IMR-90 (cell line): ENCODE results near the gene NPM1. TPM values are rescaled to one million over a fixed set of nuclear protein-coding genes. Genes with fewer than 3 reads are reported as not detected.

Experiments used
- ATAC-seq: fragments of 200-7000 bp; cut with Tn5 transposase; 2 replicates; pipeline ENCODE4 v1.9.1; 2020; ENCODE audit warnings: low read depth, mild to moderate bottlenecking, moderate library complexity
- BruUV-seq: library from RNA; stranded (reverse); fragments of 400-500 nt; replicated peaks from 2 replicates; lab custom pipeline; 2021; lab: Mats Ljungman, UMichigan
- CTCF ChIA-PET: fragments of 300-600 bp; formaldehyde crosslinking; extraction: SDS; loops from one replicate; lab custom pipeline; 2021; ENCODE audit warnings: antibody characterized with exemption; lab: Yijun Ruan, JAX
- POLR2A ChIA-PET: fragments of 300-600 bp; sonication (Branson Sonifier 250); formaldehyde crosslinking; loops from one replicate; lab custom pipeline; 2022; ENCODE audit warnings: antibody characterized with exemption; ENCODE audit not compliant: unreplicated experiment; lab: Charles Lee
- DNase-seq: peaks from one replicate; pipeline ENCODE4 v3.0.0; 2013
- H2AFZ ChIP-seq: replicated peaks from 2 replicates; pipeline ENCODE3; 2013; ENCODE audit warnings: low read length, mild to moderate bottlenecking; ENCODE audit not compliant: poor library complexity
- H2AK5ac ChIP-seq: 2 replicates; pipeline ENCODE4 v1.6.1; 2013; ENCODE audit warnings: low read depth, low read length, inconsistent platforms
- H2AK9ac ChIP-seq: replicated peaks from 2 replicates; pipeline ENCODE3; 2013; ENCODE audit warnings: mild to moderate bottlenecking, low read depth, low read length, moderate library complexity; ENCODE audit not compliant: poor library complexity
- H2BK120ac ChIP-seq: 2 replicates; pipeline ENCODE4 v1.6.1; 2013; ENCODE audit warnings: low read depth, low read length, inconsistent platforms
- H2BK15ac ChIP-seq: 3 replicates; pipeline ENCODE4 v1.6.1; 2013; ENCODE audit warnings: low read depth, low read length, inconsistent platforms
- H2BK20ac ChIP-seq: 2 replicates; pipeline ENCODE4 v1.6.1; 2013; ENCODE audit warnings: low read depth, mild to moderate bottlenecking, inconsistent platforms, low read length, moderate library complexity
- H2BK5ac ChIP-seq: 2 replicates; pipeline ENCODE4 v1.6.1; 2013; ENCODE audit warnings: mild to moderate bottlenecking, low read depth, low read length, inconsistent platforms; ENCODE audit not compliant: poor library complexity, severe bottlenecking
- H3K14ac ChIP-seq: replicated peaks from 2 replicates; pipeline ENCODE4 v1.6.1; 2013; ENCODE audit warnings: low read depth, low read length, inconsistent platforms
- H3K18ac ChIP-seq: 2 replicates; pipeline ENCODE4 v1.6.1; 2013; ENCODE audit warnings: low read depth, low read length, control low read depth
- H3K23ac ChIP-seq: 2 replicates; pipeline ENCODE4 v1.6.1; 2013; ENCODE audit warnings: low read depth, low read length, inconsistent platforms
- H3K27ac ChIP-seq: 2 replicates; pipeline ENCODE4 v1.5.1; 2013; ENCODE audit warnings: mild to moderate bottlenecking, control low read depth, low read length; ENCODE audit not compliant: insufficient read depth
- H3K27me3 ChIP-seq: 2 replicates; pipeline ENCODE4 v1.6.1; 2013; ENCODE audit warnings: low read length; ENCODE audit not compliant: control insufficient read depth, insufficient read depth
- H3K36me3 ChIP-seq: 2 replicates; pipeline ENCODE4 v1.6.1; 2013; ENCODE audit warnings: low read length, mixed read lengths; ENCODE audit not compliant: control insufficient read depth, insufficient read depth
- H3K4ac ChIP-seq: 2 replicates; pipeline ENCODE4 v1.6.1; 2013; ENCODE audit warnings: low read depth, low read length, inconsistent platforms
- H3K4me1 ChIP-seq: 2 replicates; pipeline ENCODE4 v1.6.1; 2013; ENCODE audit warnings: low read length, mixed read lengths; ENCODE audit not compliant: control insufficient read depth, insufficient read depth
- H3K4me2 ChIP-seq: 2 replicates; pipeline ENCODE4 v1.6.1; 2013; ENCODE audit warnings: low read depth, mild to moderate bottlenecking, control low read depth, low read length, moderate library complexity
- H3K4me3 ChIP-seq: 2 replicates; pipeline ENCODE4 v1.5.1; 2013; ENCODE audit warnings: low read depth, mild to moderate bottlenecking, control low read depth, low read length, moderate library complexity; ENCODE audit not compliant: insufficient read depth
- H3K56ac ChIP-seq: 2 replicates; pipeline ENCODE4 v1.6.1; 2013; ENCODE audit warnings: low read length, inconsistent platforms; ENCODE audit not compliant: insufficient read depth; ENCODE audit errors: extremely low read depth
- H3K79me1 ChIP-seq, 2 experiments: 2 replicates each; pipeline ENCODE4 v1.6.1; 2013; ENCODE audit warnings: low read length in 2 of 2, inconsistent platforms in 1 of 2, low read depth in 1 of 2
- H3K9ac ChIP-seq: 2 replicates; pipeline ENCODE4 v1.6.1; 2013; ENCODE audit warnings: low read depth, low read length, control low read depth
- H3K9me1 ChIP-seq: 2 replicates; pipeline ENCODE4 v1.6.1; 2013; ENCODE audit warnings: low read length, inconsistent platforms; ENCODE audit not compliant: insufficient read depth
- H3K9me3 ChIP-seq: 2 replicates; pipeline ENCODE4 v1.6.1; 2013; ENCODE audit warnings: low read length; ENCODE audit not compliant: control insufficient read depth, insufficient read depth
- H4K20me1 ChIP-seq: 2 replicates; pipeline ENCODE4 v1.6.1; 2013; ENCODE audit warnings: low read length, inconsistent platforms; ENCODE audit not compliant: insufficient read depth
- H4K5ac ChIP-seq: 2 replicates; pipeline ENCODE4 v1.6.1; 2013; ENCODE audit warnings: mild to moderate bottlenecking, low read depth, low read length, control low read depth
- H4K8ac ChIP-seq, 2 experiments: 2 replicates each; pipeline ENCODE4 v1.6.1; 2013; ENCODE audit warnings: low read depth in 2 of 2, low read length in 2 of 2, control low read depth in 1 of 2, inconsistent platforms in 1 of 2
- H4K91ac ChIP-seq: 2 replicates; pipeline ENCODE4 v1.6.1; 2013; ENCODE audit warnings: low read depth, low read length, inconsistent platforms; ENCODE audit not compliant: insufficient read depth
- BHLHE40 ChIP-seq: fragments of 150-350 bp; IDR thresholded peaks from 2 replicates; pipeline ENCODE4 v1.6.1; 2016; ENCODE audit warnings: mild to moderate bottlenecking, low read depth, low read length
- CEBPB ChIP-seq: IDR thresholded peaks from 2 replicates; pipeline ENCODE4 v1.6.1; 2012; ENCODE audit warnings: low read depth, low read length, improper control_type of control experiment
- CHD1 ChIP-seq: IDR thresholded peaks from 2 replicates; pipeline ENCODE4 v1.6.1; 2012; ENCODE audit warnings: low read depth, low read length, improper control_type of control experiment
- NFE2L2 ChIP-seq: fragments of 150-350 bp; IDR thresholded peaks from 2 replicates; pipeline ENCODE4 v1.6.1; 2016; ENCODE audit warnings: low read depth, mild to moderate bottlenecking, low read length
- RCOR1 ChIP-seq: IDR thresholded peaks from 2 replicates; pipeline ENCODE4 v1.6.1; 2012; ENCODE audit warnings: mild to moderate bottlenecking, low read length, improper control_type of control experiment; ENCODE audit not compliant: insufficient replicate concordance
- RFX5 ChIP-seq: IDR thresholded peaks from 2 replicates; pipeline ENCODE4 v1.8.0; 2012; ENCODE audit warnings: low read depth, mild to moderate bottlenecking, low read length, moderate library complexity
- WGBS, 2 experiments: methylation state at CpG; one replicate each; pipeline versions ENCODE4 v1.1.5 to v1.1.7; 2013; ENCODE audit warnings: missing lambda C conversion rate in 2 of 2; ENCODE audit not compliant: insufficient read length in 1 of 2; ENCODE audit errors: extremely low coverage in 2 of 2; 5-methylcytosine and 5-hydroxymethylcytosine counted together
- dilution Hi-C: fragments of 300-500 bp; cut with HindIII; formaldehyde crosslinking; loops from one replicate; pipeline ENCODE4 v1.14.3; 2018; ENCODE audit warnings: low sequenced_read_pairs; ENCODE audit not compliant: unreplicated experiment
- in situ Hi-C: fragments of 300-500 bp; cut with MboI; formaldehyde crosslinking; loops from 3 replicates; pipeline ENCODE4 v1.14.3; 2019; ENCODE audit warnings: low sequenced_read_pairs, inconsistent platforms, mixed read lengths
- intact Hi-C: fragments of 100-400 bp; cut with micrococcal nuclease; formaldehyde crosslinking; loops from 2 replicates; pipeline ENCODE4 v1.10.0; 2022
- polyA plus RNA-seq, 3 experiments: library from polyadenylated mRNA; depleted of rRNA; stranded (reverse); fragments of >200 nt; gene quantifications; 2 replicates each; pipeline ENCODE4 v1.2.3, GENCODE V29; 2012; ENCODE audit warnings: low replicate concordance in 1 of 3
- total RNA-seq: library from RNA; depleted of rRNA; stranded (reverse); fragments of >200 nt; gene quantifications from 2 replicates; pipeline ENCODE4 v1.2.3, GENCODE V29; 2012
- TF ChIP-seq, protein P1 (sequence below): fragments of 150-350 bp; IDR thresholded peaks from 2 replicates; pipeline ENCODE4 v1.6.1; 2016; ENCODE audit warnings: low read depth, mild to moderate bottlenecking, low read length, moderate library complexity, borderline replicate concordance
- TF ChIP-seq, protein P2 (sequence below): conservative IDR thresholded peaks from 2 replicates; pipeline ENCODE4 v1.5.1; 2012; ENCODE audit warnings: mild to moderate bottlenecking, low read depth, low read length, improper control_type of control experiment

The NPM1 gene
- total and polyA plus RNA-seq, 2 of the 4 experiments (the other 2 are of a cell fraction) = 856 to 929 TPM

DNA sequence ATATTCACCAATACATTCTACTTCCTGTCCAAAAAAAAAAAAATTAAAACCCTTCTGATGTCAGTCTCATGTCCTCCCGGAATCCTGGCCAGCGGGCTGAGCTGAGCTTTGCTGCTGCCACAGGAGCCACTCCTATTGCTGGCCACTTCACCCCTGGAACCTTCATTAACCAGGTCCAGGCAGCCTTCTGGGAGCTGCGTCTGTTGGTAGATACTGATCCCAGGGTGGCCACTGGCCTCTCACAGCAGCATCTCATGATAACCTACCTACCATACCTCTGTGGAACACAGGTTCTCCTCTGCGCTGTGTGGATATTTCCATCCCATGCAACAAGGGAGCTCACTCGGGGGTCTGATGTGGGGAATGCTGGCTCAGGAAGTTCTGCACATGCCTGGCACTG is 21.0 kb upstream of the NPM1 start:
- H3K4ac ChIP-seq = no peak overlapping the region
- no peak overlapping the region for H3K23ac ChIP-seq
- no peaks in the 10 kb centered on the region for H3K4me1 ChIP-seq
- WGBS, 2 experiments = no CpG with 5 or more reads among the region's 5 CpGs
- no TSS peak for BruUV-seq
- TF ChIP-seq, protein P1, sequence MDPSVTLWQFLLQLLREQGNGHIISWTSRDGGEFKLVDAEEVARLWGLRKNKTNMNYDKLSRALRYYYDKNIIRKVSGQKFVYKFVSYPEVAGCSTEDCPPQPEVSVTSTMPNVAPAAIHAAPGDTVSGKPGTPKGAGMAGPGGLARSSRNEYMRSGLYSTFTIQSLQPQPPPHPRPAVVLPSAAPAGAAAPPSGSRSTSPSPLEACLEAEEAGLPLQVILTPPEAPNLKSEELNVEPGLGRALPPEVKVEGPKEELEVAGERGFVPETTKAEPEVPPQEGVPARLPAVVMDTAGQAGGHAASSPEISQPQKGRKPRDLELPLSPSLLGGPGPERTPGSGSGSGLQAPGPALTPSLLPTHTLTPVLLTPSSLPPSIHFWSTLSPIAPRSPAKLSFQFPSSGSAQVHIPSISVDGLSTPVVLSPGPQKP = no peak
- TF ChIP-seq BHLHE40 (no peak), RCOR1 (no peak), RFX5 (no peak), CEBPB (no peak), CHD1 (no peak), NFE2L2 (no peak)
- TF ChIP-seq, protein P2, sequence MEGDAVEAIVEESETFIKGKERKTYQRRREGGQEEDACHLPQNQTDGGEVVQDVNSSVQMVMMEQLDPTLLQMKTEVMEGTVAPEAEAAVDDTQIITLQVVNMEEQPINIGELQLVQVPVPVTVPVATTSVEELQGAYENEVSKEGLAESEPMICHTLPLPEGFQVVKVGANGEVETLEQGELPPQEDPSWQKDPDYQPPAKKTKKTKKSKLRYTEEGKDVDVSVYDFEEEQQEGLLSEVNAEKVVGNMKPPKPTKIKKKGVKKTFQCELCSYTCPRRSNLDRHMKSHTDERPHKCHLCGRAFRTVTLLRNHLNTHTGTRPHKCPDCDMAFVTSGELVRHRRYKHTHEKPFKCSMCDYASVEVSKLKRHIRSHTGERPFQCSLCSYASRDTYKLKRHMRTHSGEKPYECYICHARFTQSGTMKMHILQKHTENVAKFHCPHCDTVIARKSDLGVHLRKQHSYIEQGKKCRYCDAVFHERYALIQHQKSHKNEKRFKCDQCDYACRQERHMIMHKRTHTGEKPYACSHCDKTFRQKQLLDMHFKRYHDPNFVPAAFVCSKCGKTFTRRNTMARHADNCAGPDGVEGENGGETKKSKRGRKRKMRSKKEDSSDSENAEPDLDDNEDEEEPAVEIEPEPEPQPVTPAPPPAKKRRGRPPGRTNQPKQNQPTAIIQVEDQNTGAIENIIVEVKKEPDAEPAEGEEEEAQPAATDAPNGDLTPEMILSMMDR = no peak
- dilution Hi-C loops (no loop called here), in situ Hi-C loops (no loop called here), intact Hi-C loops (no loop called here)
- ATAC-seq = no peak
- no peak overlapping the region for H3K9ac ChIP-seq
- H3K56ac ChIP-seq = no peak overlapping the region
- no peak overlapping the region for H2AFZ ChIP-seq
- H3K18ac ChIP-seq = no peak overlapping the region
- H2AK5ac ChIP-seq = no peak overlapping the region
- no peak overlapping the region for H4K8ac ChIP-seq
- no peak overlapping the region for H3K4me2 ChIP-seq
- H3K79me1 ChIP-seq = no peaks in the 10 kb centered on the region
- POLR2A ChIA-PET = interaction anchor here (0.7 kb wide), 1 partner anchor 20 kb away, joined by 3 read pairs; no protein-coding TSS in a partner anchor
- no peak overlapping the region for H2AK9ac ChIP-seq
- no peaks in the 10 kb centered on the region for H3K9me3 ChIP-seq
- no peak overlapping the region for H3K27ac ChIP-seq
- H3K9me1 ChIP-seq = no peaks in the 10 kb centered on the region
- H4K91ac ChIP-seq = no peak overlapping the region
- H3K4me3 ChIP-seq = no peak overlapping the region
- H4K20me1 ChIP-seq = no peaks in the 10 kb centered on the region
- H2BK5ac ChIP-seq = no peak overlapping the region
- H4K5ac ChIP-seq = no peak overlapping the region
- no peak for DNase-seq
- no peak overlapping the region for H2BK15ac ChIP-seq
- no peak overlapping the region for H3K14ac ChIP-seq
- H2BK120ac ChIP-seq = no peak overlapping the region
- H3K27me3 ChIP-seq = peaks cover 4% of the 10 kb centered on the region
- no peaks in the 10 kb centered on the region for H3K36me3 ChIP-seq
- CTCF ChIA-PET = interaction anchor here (0.5 kb wide), 1 partner anchor 145 kb away, joined by 3 read pairs; no protein-coding TSS in a partner anchor
- H2BK20ac ChIP-seq = no peak overlapping the region
